ENCODE results near the gene NTM.

NTM gene

DNA sequence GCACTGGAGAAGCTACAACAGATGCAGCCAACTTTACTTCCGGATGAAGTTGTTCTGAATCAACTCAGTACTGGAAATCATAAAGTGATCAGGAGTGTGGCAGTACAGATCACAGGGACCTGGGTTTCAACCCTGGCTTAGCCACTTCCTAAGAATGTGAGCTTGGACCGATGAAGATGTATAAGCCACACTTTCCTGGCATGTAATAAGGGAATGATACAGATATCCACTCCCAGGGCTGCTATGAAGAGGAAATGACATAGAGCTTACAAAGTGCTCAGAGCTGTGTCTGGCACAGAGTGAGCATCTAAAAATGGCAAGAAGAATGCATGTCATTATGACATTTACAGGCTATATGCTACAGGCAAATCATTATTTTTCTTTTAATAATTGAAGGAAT, 378.7 kb downstream of the NTM start:
- DNase-seq (ENCODE audit: insufficient read length, low spot score) (no peak), FAIRE-seq (no peak)
- TF ChIP-seq POU2F2 (IDR thresholded peaks at IDR 0.05; ENCODE audit: low read depth, low read length) (no peak), TAF1 (IDR thresholded peaks at IDR 0.05; ENCODE audit: low read depth, low read length) (no peak), PAX5 (IDR thresholded peaks at IDR 0.05; ENCODE audit: insufficient read depth, low read length, severe bottlenecking) (no peak), POLR2AphosphoS5 (IDR thresholded peaks at IDR 0.05; ENCODE audit: low read depth, low read length) (no peak), POLR2A (IDR thresholded peaks at IDR 0.05; ENCODE audit: low read depth, low read length) (no peak), SPI1 (IDR thresholded peaks at IDR 0.05; ENCODE audit: low read depth, low read length) (no peak)

DNA sequence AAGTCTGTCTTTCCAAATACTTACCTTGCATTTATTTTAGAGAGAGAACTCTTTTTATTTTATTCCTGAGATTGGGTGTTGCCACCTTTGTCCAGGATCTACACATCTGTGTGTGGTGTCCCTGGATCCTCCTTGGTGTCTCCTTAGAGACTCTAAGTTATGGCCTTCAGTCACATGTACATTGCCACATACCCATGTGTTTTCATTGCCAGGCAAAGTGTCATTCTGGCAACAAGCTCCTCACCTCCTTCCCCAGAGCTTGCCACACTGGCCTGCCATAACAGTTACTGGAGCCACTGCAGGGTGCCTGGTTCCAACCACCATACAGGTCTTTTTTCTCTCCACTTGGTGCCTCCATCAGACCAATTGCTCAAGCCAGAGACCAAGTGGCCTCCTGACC, 379.7 kb downstream of the NTM start:
- TF ChIP-seq POLR2AphosphoS5 (IDR thresholded peaks at IDR 0.05; ENCODE audit: low read depth, low read length) (no peak), TAF1 (IDR thresholded peaks at IDR 0.05; ENCODE audit: low read depth, low read length) (no peak), POU2F2 (IDR thresholded peaks at IDR 0.05; ENCODE audit: low read depth, low read length) (no peak), PAX5 (IDR thresholded peaks at IDR 0.05; ENCODE audit: insufficient read depth, low read length, severe bottlenecking) (no peak), POLR2A (IDR thresholded peaks at IDR 0.05; ENCODE audit: low read depth, low read length) (no peak)
- no peak for FAIRE-seq
- DNase-seq (ENCODE audit: insufficient read length, low spot score) = no peak

DNA sequence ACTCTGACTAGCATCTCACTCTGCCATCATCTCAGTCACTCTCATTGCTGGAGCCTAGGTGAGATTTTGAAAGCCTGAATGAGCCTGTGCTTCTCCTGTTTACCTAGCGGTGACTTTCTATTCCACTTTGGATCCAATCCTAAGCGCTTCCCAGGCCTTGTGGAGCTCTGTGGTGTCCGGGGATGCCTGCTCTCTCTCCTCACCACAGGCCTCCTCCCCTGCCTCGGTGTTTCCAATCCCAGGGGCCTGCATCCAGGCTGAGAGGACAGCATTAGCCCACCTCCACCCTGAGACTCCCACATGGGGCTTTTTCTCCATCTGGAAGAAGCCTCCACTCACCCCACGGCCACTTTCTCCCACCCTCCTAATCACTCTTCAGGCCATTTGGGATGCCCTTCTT, 380.3 kb downstream of the NTM start:
- no peak for FAIRE-seq
- TF ChIP-seq POLR2A (IDR thresholded peaks at IDR 0.05; ENCODE audit: low read depth, low read length) = no peak

DNA sequence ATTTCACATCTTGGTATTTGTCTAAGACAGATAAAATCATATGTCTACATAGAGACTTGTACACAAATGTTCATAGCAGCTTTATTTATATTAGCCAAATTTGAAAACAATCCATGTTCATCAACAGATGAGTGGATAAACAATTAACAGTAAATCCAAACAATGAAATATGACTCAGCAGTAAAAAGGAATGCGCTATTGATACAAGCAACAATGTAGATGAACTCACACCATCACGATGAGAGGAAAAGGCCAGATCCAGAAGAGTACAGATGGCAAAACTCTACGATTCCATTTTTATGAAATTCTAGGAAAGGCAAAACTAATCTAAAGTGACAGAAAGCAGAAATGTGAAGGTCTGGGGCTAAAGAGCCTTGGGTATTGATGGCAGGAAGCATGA, 384.3 kb downstream of the NTM start:
- no peak for DNase-seq (ENCODE audit: insufficient read length, low spot score)
- TF ChIP-seq POU2F2 (IDR thresholded peaks at IDR 0.05; ENCODE audit: low read depth, low read length) (no peak), POLR2A (IDR thresholded peaks at IDR 0.05; ENCODE audit: low read depth, low read length) (no peak), POLR2AphosphoS5 (IDR thresholded peaks at IDR 0.05; ENCODE audit: low read depth, low read length) (no peak), TAF1 (IDR thresholded peaks at IDR 0.05; ENCODE audit: low read depth, low read length) (no peak), PAX5 (IDR thresholded peaks at IDR 0.05; ENCODE audit: insufficient read depth, low read length, severe bottlenecking) (no peak), SPI1 (IDR thresholded peaks at IDR 0.05; ENCODE audit: low read depth, low read length) (no peak)
- no peak for FAIRE-seq

More for the DNA sequence above, 380.3 kb downstream of the NTM start:
- DNase-seq (ENCODE audit: insufficient read length, low spot score) = no peak

DNA sequence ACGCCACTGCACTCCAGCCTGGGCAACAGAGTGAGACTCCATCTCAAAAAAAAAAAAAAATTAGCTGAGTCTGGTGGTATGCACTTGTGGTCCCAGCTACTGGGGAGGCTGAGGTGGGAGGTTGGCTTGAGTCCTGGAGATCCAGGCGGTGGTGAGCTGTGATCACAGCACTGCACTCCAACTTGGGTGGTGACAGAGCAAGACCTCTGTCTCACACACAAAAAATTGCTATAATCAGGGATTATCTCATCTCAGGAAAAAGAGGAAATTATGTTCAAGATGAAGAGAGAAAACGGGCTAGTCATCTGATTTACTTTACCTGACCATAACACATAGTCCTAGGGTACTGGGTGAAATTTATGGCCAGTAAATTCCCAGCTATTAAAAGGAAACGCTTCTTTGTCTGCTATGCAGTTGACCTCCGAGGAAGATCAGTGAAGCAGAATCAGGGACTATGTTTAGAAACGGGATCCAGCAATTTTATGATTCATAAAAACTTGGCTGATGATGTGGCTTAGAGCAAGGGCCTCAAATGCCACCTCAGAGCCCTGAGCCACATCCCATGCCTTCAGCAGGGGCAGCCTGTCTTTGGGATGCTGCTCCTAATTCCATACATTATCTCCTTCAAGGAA, 386.2 kb downstream of the NTM start:
- FAIRE-seq (no peak), DNase-seq (ENCODE audit: insufficient read length, low spot score) (no peak)
- TF ChIP-seq POLR2A (IDR thresholded peaks at IDR 0.05; ENCODE audit: low read depth, low read length) = no peak
- no peak for TF ChIP-seq POLR2AphosphoS5 (IDR thresholded peaks at IDR 0.05; ENCODE audit: low read depth, low read length)
- TF ChIP-seq PAX5 (IDR thresholded peaks at IDR 0.05; ENCODE audit: insufficient read depth, low read length, severe bottlenecking) = no peak
- TF ChIP-seq POU2F2 (IDR thresholded peaks at IDR 0.05; ENCODE audit: low read depth, low read length) = no peak
- TF ChIP-seq SPI1 (IDR thresholded peaks at IDR 0.05; ENCODE audit: low read depth, low read length) = no peak
- TF ChIP-seq TAF1 (IDR thresholded peaks at IDR 0.05; ENCODE audit: low read depth, low read length) = no peak

DNA sequence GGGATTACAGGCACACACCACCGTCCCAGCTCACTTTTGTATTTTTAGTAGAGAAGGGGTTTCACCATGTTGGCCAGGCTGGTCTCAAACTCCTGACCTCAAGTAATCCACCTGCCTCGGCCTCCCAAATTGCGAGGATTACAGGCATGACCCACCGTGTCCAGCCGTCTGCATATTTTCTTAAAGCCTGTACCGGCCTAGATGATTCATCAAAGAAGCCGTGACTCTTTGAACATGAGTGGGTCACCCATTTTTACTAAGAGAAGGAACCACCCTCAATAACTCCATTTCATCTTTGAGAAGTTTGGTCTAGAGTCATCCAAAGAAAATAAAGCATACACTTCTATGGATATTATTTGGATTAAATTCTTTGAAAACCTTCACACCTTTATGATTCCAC, 388.3 kb downstream of the NTM start:
- no peak for FAIRE-seq

DNA sequence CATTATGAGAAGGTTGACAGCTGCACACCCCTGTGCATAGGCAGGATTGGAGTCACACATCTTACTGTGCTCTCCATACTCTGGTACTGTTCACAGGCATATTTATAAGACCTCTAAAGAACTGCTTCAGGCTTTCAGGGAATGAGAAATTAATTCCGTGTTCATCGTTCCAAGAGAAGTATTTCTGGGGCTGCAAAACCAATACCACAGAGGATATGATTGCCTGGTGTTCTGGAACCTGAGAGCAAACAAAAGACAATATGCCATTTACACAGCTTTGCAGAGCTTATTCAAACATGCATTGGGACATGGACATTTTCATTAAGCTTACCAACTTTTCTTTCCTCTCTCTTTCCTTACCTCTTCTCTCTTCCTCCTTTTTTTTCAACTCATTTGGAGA, 388.7 kb downstream of the NTM start:
- FAIRE-seq = no peak
- no peak for DNase-seq (ENCODE audit: insufficient read length, low spot score)
- TF ChIP-seq POLR2AphosphoS5 (IDR thresholded peaks at IDR 0.05; ENCODE audit: low read depth, low read length) (no peak), POLR2A (IDR thresholded peaks at IDR 0.05; ENCODE audit: low read depth, low read length) (no peak), PAX5 (IDR thresholded peaks at IDR 0.05; ENCODE audit: insufficient read depth, low read length, severe bottlenecking) (no peak), TAF1 (IDR thresholded peaks at IDR 0.05; ENCODE audit: low read depth, low read length) (no peak), POU2F2 (IDR thresholded peaks at IDR 0.05; ENCODE audit: low read depth, low read length) (no peak), SPI1 (IDR thresholded peaks at IDR 0.05; ENCODE audit: low read depth, low read length) (no peak)

More for the DNA sequence above, 388.3 kb downstream of the NTM start:
- no peak for TF ChIP-seq TAF1 (IDR thresholded peaks at IDR 0.05; ENCODE audit: low read depth, low read length)
- TF ChIP-seq PAX5 (IDR thresholded peaks at IDR 0.05; ENCODE audit: insufficient read depth, low read length, severe bottlenecking) = no peak
- no peak for TF ChIP-seq POU2F2 (IDR thresholded peaks at IDR 0.05; ENCODE audit: low read depth, low read length)
- no peak for DNase-seq (ENCODE audit: insufficient read length, low spot score)

DNA sequence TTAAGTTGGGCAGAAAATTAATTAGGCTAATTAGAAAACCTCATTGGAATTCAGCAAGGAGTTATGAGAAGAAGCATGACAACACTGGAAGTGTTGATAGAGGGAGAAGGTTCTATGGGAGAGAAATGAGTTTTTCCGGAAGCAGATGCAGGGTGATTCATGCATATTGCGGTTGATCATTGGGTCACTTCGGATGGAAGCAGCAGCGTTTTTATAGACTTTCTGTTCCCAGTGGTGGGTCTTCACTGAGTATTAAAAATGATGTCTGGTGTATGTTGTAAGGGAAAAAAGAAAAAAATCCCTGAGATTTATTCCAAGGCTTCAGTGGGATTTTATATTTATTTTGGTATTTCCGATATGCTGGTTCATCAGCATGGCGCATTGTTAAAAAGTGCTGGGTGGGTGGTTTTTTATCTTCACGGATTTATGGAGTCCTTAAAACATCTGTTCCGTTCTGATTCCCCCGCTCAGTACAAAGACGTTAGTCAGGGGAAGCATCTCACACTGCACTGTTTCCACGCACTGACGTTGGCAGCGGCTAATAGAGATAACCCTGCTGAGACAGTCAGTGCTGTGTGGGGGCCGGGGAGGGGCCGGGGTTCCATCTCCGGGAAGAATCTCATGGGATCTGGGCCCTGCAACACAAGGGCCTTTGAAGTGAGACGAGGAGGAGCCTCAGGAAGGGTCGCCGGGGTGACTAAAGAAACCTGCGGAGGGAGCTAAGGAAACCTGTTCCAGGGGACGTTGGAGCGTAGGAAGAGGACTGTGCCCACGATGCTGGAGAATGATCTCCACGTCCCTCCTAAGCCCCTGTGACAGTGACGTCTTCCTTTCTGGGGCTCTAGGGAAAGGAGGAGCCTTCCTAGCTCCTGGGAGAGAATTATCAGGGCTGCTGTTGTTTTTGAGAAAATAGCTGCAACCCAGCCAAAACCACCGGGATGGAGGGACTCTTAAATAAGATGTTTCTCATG, 390.0 kb downstream of the NTM start:
- TF ChIP-seq SPI1 (IDR thresholded peaks at IDR 0.05; ENCODE audit: low read depth, low read length) = no peak
- TF ChIP-seq PAX5 (IDR thresholded peaks at IDR 0.05; ENCODE audit: insufficient read depth, low read length, severe bottlenecking) = no peak
- no peak for TF ChIP-seq TAF1 (IDR thresholded peaks at IDR 0.05; ENCODE audit: low read depth, low read length)
- no peak for TF ChIP-seq POLR2A (IDR thresholded peaks at IDR 0.05; ENCODE audit: low read depth, low read length)
- TF ChIP-seq POU2F2 (IDR thresholded peaks at IDR 0.05; ENCODE audit: low read depth, low read length) = no peak
- TF ChIP-seq POLR2AphosphoS5 (IDR thresholded peaks at IDR 0.05; ENCODE audit: low read depth, low read length) = no peak
- FAIRE-seq = no peak
- no peak for DNase-seq (ENCODE audit: insufficient read length, low spot score)

DNA sequence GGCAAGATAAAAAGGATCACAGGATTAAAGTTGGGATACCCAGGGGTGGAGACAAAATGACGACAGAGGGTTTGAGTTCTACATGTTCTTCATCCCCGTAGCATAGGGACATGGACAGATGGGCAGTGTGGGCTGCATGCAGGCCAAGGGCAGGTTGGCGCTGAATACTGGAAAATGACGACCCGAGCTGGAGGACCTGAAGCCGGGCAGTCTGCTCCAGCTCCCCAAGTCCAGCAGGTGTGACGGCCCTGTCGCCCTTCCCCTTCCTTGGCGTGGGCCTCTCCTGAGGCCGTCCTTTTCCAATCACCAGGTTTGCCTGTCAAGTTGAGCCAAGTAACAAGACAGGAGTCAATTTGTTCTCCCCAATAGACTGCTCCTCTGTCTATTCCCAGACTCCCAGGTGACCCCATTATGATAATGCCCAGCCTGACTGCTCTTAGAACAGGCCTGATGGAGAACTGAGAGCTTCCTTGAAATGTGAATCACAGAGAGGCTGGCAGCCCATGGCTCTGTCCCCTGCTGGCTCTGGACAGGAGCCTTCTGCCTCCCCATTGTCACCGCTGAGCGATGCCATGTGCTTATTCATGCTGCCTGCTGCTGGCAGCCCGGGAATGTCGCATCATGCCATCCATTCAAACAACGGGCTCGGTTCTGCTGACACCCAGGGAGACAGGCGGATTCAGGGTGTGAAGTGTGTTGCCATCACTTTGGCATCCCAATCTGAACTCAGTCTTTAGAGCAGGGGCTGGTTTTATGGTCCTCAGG, 392.1 kb downstream of the NTM start:
- DNase-seq (ENCODE audit: insufficient read length, low spot score) (no peak), FAIRE-seq (no peak)
- TF ChIP-seq POU2F2 (IDR thresholded peaks at IDR 0.05; ENCODE audit: low read depth, low read length) (no peak), POLR2AphosphoS5 (IDR thresholded peaks at IDR 0.05; ENCODE audit: low read depth, low read length) (no peak), POLR2A (IDR thresholded peaks at IDR 0.05; ENCODE audit: low read depth, low read length) (no peak), PAX5 (IDR thresholded peaks at IDR 0.05; ENCODE audit: insufficient read depth, low read length, severe bottlenecking) (no peak), SPI1 (IDR thresholded peaks at IDR 0.05; ENCODE audit: low read depth, low read length) (no peak), TAF1 (IDR thresholded peaks at IDR 0.05; ENCODE audit: low read depth, low read length) (no peak)

Measured in GM12891 (cell line).